ENCODE measurements around the gene MROH8. TPM values are rescaled to one million over a fixed set of nuclear protein-coding genes. Genes with fewer than 3 reads are reported as not detected.

MROH8 gene
- total and polyA plus RNA-seq, 2 of the 13 experiments (the other 11 are each of a cell fraction or from before 2014, with no cell fraction given): 2.6 to 5.5 TPM

- TF ChIP-seq ZBTB25 (CRISPR knock-in tag; IDR thresholded peaks at IDR 0.05) (peak; percentile 75; the same call in 1 of the 2 replicates), THAP11 (CRISPR knock-in tag; IDR thresholded peaks at IDR 0.05) (peak; percentile 86), TFDP2 (CRISPR knock-in tag; IDR thresholded peaks at IDR 0.05) (peak; percentile 91), ONECUT2 (CRISPR knock-in tag; IDR thresholded peaks at IDR 0.05) (peak; percentile 59; the same call in 1 of the 2 replicates), ZNF841 (CRISPR knock-in tag; IDR thresholded peaks at IDR 0.05; ENCODE audit: borderline replicate concordance) (no peak), ZNF761 (CRISPR knock-in tag; conservative IDR thresholded peaks at IDR 0.05) (peak; percentile 91; the same call in 1 of the 2 replicates), PHF8 (CRISPR knock-in tag; IDR thresholded peaks at IDR 0.05) (peak; percentile 97), POGK (CRISPR knock-in tag; conservative IDR thresholded peaks at IDR 0.05) (peak; percentile 99), ZFYVE20 (CRISPR knock-in tag; IDR thresholded peaks at IDR 0.05; ENCODE audit: borderline replicate concordance, low read depth) (peak; percentile 75; the same call in 1 of the 2 replicates), MIXL1 (CRISPR knock-in tag; IDR thresholded peaks at IDR 0.05) (no peak), PHB2 (IDR thresholded peaks at IDR 0.05; ENCODE audit: partially characterized antibody) (no peak), KMT2B (CRISPR knock-in tag; IDR thresholded peaks at IDR 0.05) (peak; percentile 95), KDM4B (CRISPR knock-in tag; IDR thresholded peaks at IDR 0.05) (peak; percentile 83), LRRFIP1 (CRISPR knock-in tag; conservative IDR thresholded peaks at IDR 0.05) (no peak), MIER3 (CRISPR knock-in tag; IDR thresholded peaks at IDR 0.05; ENCODE audit: borderline replicate concordance) (no peak; the same call in 1 of the 2 replicates), RORA (CRISPR knock-in tag; IDR thresholded peaks at IDR 0.05) (peak; percentile 88; the same call in 1 of the 2 replicates), ZNF143 (CRISPR knock-in tag; IDR thresholded peaks at IDR 0.05) (no peak), E2F2 (CRISPR knock-in tag; IDR thresholded peaks at IDR 0.05; ENCODE audit: borderline replicate concordance) (peak; percentile 35), ZNF569 (CRISPR knock-in tag; IDR thresholded peaks at IDR 0.05; ENCODE audit: borderline replicate concordance) (peak; percentile 82; the same call in 1 of the 2 replicates), LBX2 (CRISPR knock-in tag; IDR thresholded peaks at IDR 0.05; ENCODE audit: borderline replicate concordance) (peak; percentile 67; the same call in 1 of the 2 replicates)
These were observed at the start of gene MROH8, which contains the start of gene RPN2 (continued) for GRCh38 chr20:37178839-37179682.

Measured in HepG2 (cell line).